SJSA1 (cell line): ENCODE data around the gene MLST8. TPM values are rescaled to one million over a fixed set of nuclear protein-coding genes. Genes with fewer than 3 reads are reported as not detected.
A peak's percentile ranks its signal among the peaks of the same experiment; 100 is the strongest.

Experiments
- DNase-seq, 2 experiments: peaks; one replicate each; pipeline ENCODE4 v3.0.0-alpha.2; 2015 to 2020; ENCODE audit warnings: low spot score in 2 of 2, low read depth in 1 of 2
- H3K27ac ChIP-seq: fragments of 250-450 bp; sonication (Bioruptor Pico); 2 replicates; pipeline ENCODE4 v1.5.1; 2020; ENCODE audit warnings: mild to moderate bottlenecking, moderate library complexity
- H3K27me3 ChIP-seq: fragments of 250-450 bp; sonication (Bioruptor Pico); replicated peaks from 2 replicates; pipeline ENCODE4 v1.5.1; 2020; ENCODE audit warnings: mild to moderate bottlenecking, moderate library complexity
- H3K36me3 ChIP-seq: fragments of 250-450 bp; sonication (Bioruptor Pico); 2 replicates; pipeline ENCODE4 v1.5.1; 2020; ENCODE audit warnings: mild to moderate bottlenecking
- H3K4me1 ChIP-seq: fragments of 250-450 bp; sonication (Bioruptor Pico); replicated peaks from 2 replicates; pipeline ENCODE4 v1.6.1; 2021; ENCODE audit warnings: mild to moderate bottlenecking
- H3K4me3 ChIP-seq: fragments of 250-450 bp; sonication (Bioruptor Pico); 2 replicates; pipeline ENCODE4 v1.5.1; 2020; ENCODE audit warnings: mild to moderate bottlenecking
- H3K9me3 ChIP-seq: fragments of 250-450 bp; sonication (Bioruptor Pico); replicated peaks from 2 replicates; pipeline ENCODE4 v1.5.1; 2020; ENCODE audit warnings: mild to moderate bottlenecking
- total RNA-seq: library from RNA; depleted of rRNA; stranded (reverse); fragments of >200 nt; shearing (Covaris generic); gene quantifications from 2 replicates; pipeline ENCODE4 v1.2.3, GENCODE V29; 2014

The MLST8 gene
- total RNA-seq, 1 experiment from 2014 or later = 25.3 TPM

DNA sequence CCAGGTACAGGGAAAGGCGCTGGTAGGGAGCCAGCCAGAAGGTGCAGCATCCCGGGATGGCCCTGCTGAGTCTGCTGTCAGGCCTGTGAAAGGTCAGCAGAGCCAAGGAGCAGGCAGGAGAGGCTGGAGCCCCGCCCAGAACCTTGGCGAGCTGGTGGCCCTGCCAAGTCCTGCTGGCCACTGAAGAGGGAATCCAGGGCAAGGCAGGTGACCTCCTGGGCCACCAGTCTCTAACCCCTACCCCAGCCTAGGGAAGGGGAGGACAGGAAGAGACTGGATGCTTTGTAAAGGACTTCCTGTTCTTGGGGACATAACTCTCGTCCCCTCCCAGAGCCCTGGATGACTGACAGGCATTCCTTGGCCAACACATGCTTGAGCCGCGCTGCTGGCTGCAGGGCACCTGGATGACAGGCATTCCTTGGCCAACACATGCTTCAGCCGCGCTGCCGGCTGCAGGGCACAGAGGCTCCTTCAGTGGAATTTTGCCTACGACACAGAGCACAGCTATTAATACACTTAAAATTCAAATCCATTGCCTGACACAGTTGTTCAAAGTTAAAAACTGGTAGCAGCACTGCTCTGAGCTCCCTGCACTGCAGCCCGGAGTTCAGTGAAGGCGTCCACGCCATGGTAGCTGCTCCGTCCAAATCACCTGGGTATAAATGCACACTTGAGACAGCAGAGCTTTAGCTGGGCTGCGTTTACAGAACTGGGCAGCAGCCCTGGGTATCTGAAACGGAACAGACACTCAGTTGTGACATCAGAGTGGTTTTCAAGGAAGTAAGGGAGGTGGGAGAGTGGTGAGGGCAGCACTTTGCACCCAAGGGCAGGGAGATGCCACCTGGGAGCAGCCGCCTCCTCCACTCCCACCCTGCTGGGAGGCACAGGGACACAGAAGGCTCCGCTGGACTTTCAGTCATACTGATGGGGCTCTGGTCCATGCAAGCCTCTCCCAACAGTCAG, 7.4 kb downstream of the MLST8 start:
- H3K27ac ChIP-seq = no peak overlapping the region
- H3K9me3 ChIP-seq = peaks cover 3% of the 10 kb centered on the region
- peak overlapping the region; percentile 99 for H3K4me3 ChIP-seq
- no peak for DNase-seq
- peaks cover 17% of the 10 kb centered on the region for H3K4me1 ChIP-seq
- H3K27me3 ChIP-seq = no peaks in the 10 kb centered on the region
- H3K36me3 ChIP-seq = peaks cover 56% of the 10 kb centered on the region

DNA sequence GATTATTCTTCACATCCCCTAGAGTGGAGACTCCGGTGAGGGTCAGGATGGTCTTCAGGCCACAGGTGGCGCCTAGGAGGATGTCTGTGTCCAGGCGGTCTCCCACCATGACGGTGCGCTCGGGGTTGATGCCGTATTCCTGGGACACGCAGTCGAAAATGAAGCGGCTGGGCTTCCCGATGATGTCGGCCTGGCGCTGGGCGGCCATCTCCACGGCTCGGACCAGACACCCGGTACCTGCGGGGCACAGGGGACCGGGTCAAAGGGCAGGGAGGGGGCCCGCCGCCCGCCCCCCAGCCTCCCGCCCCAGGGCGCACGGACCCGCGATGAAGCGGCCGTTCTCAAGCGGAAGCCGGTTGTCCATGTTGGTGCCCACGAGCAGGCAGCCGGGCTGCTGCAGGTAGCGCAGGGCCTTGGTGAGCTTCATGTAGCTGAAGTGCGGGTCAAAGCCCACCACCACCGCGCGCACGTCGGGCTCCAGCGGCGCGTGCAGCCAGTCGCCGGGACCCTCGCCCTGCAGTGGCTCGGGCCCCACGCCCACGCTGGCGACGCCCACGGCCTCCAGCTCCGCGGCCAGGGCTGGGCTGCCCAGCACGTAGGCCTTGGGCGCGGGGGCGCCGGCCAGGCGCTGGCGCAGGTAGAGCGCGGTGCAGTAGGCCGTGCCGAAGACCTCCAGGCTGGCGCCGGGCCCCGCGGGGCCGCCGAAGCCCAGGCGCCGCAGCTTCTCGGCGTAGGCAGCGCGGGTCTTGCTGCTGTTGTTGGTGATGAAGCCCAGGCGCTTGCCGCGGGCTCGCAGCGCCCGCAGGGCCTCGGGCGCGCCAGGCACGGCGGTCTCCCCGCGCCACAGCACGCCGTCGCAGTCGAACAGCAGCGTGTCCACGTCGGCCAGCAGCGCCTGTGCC, 8.8 kb downstream of the MLST8 start:
- H3K27ac ChIP-seq = peak overlapping the region; percentile 56
- H3K4me3 ChIP-seq = peak overlapping the region; percentile 99
- peaks cover 17% of the 10 kb centered on the region for H3K4me1 ChIP-seq
- peaks cover 42% of the 10 kb centered on the region for H3K36me3 ChIP-seq
- no peak for DNase-seq
- peaks cover 3% of the 10 kb centered on the region for H3K9me3 ChIP-seq
- no peaks in the 10 kb centered on the region for H3K27me3 ChIP-seq

DNA sequence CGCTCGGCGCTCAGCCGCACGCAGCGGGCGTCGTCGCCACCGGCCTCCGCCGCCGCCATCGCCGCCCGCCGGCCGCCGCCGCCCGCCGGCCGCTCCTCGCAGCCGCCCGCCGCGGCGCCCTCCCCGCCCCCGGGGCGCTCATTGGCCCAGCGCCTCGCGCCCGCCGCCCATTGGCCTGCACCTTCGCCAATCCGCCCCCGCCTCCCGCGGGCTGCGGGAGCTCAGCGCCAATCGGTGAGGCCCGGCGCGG, 9.4 kb downstream of the MLST8 start, which contains the start of gene PGP:
TSS of gene PGP (minus strand) at position 122 of the 250 bp plus-strand sequence. CDS start at position 59, 63 bp downstream.
- no peaks in the 10 kb centered on the region for H3K27me3 ChIP-seq

DNA sequence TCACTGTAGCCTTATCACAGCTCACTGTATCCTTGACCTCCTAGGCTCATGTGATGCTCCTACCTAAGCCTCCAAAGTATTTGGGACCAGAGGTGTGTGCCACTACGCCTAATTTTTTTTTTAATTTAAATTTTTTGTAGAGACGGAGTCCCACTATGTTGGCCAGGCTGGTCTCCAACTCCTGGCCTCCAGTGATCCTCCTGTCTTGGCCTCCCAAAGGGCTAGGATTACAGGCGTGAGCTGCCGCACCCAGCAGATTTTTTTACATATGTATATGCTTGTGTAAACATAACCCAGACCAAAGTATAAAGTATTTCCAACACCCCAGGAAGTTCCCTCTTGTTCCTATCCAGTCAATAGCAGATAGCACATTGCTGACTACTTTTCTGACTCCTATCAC, 11.1 kb downstream of the MLST8 start:
- H3K4me1 ChIP-seq = peaks cover 17% of the 10 kb centered on the region
- peaks cover 25% of the 10 kb centered on the region for H3K36me3 ChIP-seq
- peaks cover 3% of the 10 kb centered on the region for H3K9me3 ChIP-seq
- DNase-seq = no peak
- H3K27ac ChIP-seq = no peak overlapping the region
- H3K4me3 ChIP-seq = no peak overlapping the region
- no peaks in the 10 kb centered on the region for H3K27me3 ChIP-seq

More for the DNA sequence above, 9.4 kb downstream of the MLST8 start, which contains the start of gene PGP:
- peak within 1 kb of the TSS; percentile 99 for H3K4me3 ChIP-seq
- peaks cover 36% of the 10 kb centered on the region for H3K36me3 ChIP-seq
- peak in 1 of 2 experiments; percentile 99 for DNase-seq
- peak within 1 kb of the TSS; percentile 60 for H3K27ac ChIP-seq
- peaks cover 17% of the 10 kb centered on the region for H3K4me1 ChIP-seq
- peaks cover 3% of the 10 kb centered on the region for H3K9me3 ChIP-seq

DNA sequence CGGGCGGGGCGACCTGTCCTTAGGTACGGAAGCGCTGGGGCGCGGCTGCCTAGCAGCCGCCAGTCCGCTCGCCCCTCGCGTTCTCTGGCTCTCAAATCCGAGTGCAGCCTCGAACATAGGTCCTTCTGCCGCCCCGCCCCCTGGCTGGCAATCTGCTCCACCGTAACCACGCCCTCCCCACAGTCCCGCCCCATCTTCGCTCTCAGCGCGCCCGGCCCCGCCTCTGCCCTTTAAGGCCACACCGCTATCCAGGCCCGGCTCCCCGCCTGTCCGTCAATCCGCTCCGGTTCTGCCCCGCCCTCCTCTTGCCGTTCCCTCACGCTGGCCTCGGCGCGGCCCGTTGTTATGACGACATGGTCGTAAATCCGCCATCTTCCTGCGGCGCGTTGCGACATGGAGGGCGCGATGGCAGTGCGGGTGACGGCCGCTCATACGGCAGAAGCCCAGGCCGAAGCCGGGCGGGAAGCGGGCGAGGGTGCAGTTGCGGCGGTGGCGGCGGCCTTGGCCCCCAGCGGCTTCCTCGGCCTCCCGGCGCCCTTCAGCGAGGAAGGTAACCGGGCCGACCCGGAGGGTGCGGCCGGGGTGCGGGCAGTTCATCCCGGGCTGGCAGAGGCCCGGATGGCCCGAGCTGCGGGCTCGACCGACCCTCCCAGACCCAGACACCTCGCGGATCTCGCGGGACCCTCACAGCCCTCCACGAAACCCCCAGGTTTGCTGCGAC, 18.1 kb downstream of the MLST8 start, which contains the start of gene E4F1:
TSS of gene E4F1 (plus strand) at position 371 of the 721 bp plus-strand sequence. CDS start at position 394, 23 bp downstream.
- Histone ChIP-seq H3K9me3 (no peaks in the 10 kb centered on the region), H3K27ac (peak within 1 kb of the TSS; percentile 25), H3K36me3 (peaks cover 22% of the 10 kb centered on the region), H3K4me1 (peaks cover 20% of the 10 kb centered on the region), H3K4me3 (peak within 1 kb of the TSS; percentile 83), H3K27me3 (no peaks in the 10 kb centered on the region)
- peak; percentile 97 to 100 for DNase-seq

DNA sequence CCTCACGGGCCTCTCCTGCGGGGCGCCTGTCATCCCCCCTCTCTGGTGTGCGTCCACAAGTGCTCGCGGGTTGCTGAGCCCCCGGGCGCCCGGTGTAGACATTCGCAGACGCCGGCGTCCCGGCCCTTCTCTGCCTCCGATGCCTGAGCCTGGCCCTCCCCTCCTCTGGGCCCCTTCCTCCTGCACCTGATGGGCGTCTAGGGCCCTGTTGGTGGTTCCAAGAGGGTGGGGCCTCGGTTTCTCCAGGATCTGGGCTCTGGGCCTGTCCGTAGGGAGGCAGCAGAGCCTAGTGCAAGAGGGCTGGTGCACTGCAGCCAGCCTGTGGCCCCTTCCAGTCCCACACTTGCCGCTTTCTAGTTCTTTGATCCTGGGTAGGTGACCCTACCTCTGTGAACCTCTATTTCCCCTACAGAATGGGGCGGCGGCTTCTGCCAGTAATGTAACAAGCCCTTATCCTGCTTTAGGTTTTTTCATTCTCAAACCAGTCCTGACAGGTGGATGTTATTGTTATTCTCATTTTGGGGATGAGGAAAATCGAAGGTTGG, 18.8 kb downstream of the MLST8 start:
- peak overlapping the region; percentile 25 for H3K27ac ChIP-seq
- H3K4me1 ChIP-seq = peaks cover 20% of the 10 kb centered on the region
- DNase-seq = no peak
- H3K27me3 ChIP-seq = no peaks in the 10 kb centered on the region
- H3K36me3 ChIP-seq = peaks cover 29% of the 10 kb centered on the region
- H3K4me3 ChIP-seq = peak overlapping the region; percentile 83
- no peaks in the 10 kb centered on the region for H3K9me3 ChIP-seq

DNA sequence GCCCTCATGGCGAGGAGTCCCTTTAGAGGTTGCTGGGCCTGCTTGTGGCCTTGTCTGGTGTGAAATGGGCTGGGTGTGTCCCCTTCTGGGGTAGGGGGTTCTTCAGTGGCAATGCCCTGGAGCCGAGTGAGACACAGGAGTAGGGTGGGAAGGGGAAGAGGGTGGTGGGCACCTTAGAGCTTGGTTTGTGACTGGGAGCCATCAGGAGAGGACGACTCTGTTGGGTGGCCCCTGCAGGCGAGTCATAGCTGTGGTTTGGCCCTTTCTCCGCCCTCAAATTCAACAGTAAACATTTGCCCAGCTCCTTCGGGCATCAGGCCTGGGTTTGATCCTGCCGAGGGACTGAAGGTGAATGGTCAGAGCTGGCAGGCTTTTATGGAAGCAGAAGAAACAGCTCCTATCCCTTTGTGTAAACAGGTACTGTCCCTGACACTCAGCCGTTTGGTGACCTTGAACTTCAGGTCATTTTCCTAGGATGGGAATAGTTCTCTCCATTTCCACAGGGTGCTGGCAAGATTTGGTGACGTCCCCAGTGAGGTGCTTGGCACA, 21.1 kb downstream of the MLST8 start:
- Histone ChIP-seq H3K4me1 (peaks cover 20% of the 10 kb centered on the region), H3K9me3 (no peaks in the 10 kb centered on the region), H3K27ac (no peak overlapping the region), H3K27me3 (no peaks in the 10 kb centered on the region), H3K36me3 (peaks cover 49% of the 10 kb centered on the region), H3K4me3 (no peak overlapping the region)
- DNase-seq = peak in 1 of 2 experiments; percentile 45

DNA sequence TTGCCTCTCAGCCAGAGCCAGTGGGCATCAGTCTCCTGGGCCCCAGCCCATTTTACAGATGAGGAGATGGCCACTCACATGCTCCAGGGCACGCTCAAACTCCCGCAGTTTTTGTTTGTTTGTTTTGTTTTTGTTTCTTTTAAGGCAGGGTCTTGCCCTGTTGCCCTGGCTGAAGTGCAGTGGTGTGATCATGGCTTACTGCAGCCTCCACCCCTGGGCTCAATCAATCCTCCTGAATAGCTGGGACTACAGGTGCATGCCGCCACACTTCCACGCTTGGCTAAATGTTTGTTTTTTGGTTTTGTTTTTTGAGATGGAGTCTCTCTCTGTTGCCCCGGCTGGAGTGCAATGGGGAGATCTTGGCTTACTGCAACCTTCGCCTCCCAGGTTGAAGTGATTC, 21.7 kb downstream of the MLST8 start:
- Histone ChIP-seq H3K27ac (no peak overlapping the region), H3K9me3 (no peaks in the 10 kb centered on the region), H3K36me3 (peaks cover 55% of the 10 kb centered on the region), H3K27me3 (no peaks in the 10 kb centered on the region), H3K4me3 (no peak overlapping the region), H3K4me1 (peaks cover 20% of the 10 kb centered on the region)
- no peak for DNase-seq

DNA sequence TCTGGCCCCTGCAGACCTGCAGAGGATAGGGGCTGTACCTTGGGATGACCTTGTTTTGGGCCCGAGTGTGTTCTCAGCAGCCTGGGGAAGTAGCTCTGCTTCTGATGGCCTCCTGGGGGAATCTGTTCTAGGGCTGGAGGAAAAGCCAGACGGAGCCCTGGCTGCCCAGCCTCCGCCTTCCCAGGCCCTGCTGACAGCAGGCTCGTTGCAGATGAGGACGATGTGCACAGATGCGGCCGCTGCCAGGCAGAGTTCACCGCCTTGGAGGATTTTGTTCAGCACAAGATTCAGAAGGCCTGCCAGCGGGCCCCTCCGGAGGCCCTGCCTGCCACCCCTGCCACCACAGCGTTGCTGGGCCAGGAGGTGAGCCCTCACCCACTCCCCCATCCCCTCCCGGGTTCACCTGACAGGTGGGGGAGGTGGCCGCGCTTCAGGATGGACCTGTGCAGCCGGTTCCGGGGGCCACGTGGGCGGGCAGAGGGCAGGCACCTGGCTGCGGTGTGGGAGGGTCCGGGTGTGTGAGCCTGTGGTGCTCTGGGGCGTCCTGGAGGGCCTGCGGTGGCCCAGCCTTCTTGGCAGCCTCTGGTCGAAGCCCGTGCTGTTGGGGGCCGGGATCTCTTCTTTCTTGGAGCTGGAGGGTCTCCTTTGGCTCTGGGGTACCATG, 23.0 kb downstream of the MLST8 start:
- no peaks in the 10 kb centered on the region for H3K27me3 ChIP-seq
- no peak overlapping the region for H3K27ac ChIP-seq
- H3K36me3 ChIP-seq = peaks cover 68% of the 10 kb centered on the region
- H3K4me1 ChIP-seq = peaks cover 20% of the 10 kb centered on the region
- H3K9me3 ChIP-seq = no peaks in the 10 kb centered on the region
- no peak for DNase-seq
- H3K4me3 ChIP-seq = no peak overlapping the region

DNA sequence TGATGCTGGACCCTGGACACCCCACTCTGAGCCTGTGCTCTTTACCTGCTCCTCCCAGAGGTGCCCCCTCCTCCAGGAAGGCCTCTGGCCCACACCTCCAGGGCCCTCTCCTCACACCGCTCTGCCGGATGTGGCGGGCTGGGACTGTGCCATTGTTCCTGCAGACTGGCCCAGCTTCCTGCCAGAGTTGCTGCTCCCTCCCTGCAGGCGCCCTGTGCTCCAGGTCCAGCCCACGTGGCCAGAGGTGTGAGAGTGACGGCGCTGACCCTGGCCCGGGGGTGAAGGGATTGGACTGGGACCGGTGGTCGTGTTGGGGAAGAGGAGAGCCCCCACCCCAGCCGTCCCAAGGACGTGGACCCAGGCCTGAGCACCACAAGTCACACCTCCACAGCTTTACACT, 23.8 kb downstream of the MLST8 start:
- Histone ChIP-seq H3K27me3 (no peaks in the 10 kb centered on the region), H3K4me1 (peaks cover 19% of the 10 kb centered on the region), H3K36me3 (peaks cover 72% of the 10 kb centered on the region), H3K27ac (no peak overlapping the region), H3K9me3 (no peaks in the 10 kb centered on the region), H3K4me3 (no peak overlapping the region)
- DNase-seq = no peak

DNA sequence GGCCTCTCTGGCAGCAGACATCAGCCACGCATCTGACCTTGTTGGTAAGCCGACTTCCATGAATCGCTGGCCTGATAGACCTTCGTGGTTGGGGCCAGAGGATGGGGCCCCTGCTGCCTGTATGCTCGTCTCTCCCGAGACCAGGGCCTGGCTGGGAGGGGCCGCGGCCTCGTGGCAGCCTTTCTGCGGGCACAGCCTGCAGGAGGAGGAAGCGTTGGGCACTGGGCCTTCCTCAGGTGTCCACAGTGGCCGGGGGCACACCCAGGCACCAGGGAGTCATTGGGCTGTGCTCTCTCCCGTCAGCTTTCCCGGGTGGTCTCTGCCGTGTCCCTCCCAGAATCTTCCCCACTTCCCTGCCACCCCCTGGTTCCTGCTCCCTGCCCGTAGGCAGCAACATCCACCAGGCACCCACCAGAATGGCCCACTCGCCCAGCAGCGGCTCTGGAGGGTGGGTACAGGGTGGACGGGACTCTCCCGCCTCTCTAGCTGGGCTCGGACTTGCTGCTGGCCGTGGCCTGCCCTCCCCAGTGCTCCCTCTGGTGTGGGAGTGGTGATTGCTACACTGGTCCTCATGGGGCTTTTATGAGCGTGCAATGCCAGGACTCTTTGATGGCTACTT, 24.5 kb downstream of the MLST8 start:
- DNase-seq = no peak
- peaks cover 13% of the 10 kb centered on the region for H3K4me1 ChIP-seq
- H3K27ac ChIP-seq = no peak overlapping the region
- H3K9me3 ChIP-seq = no peaks in the 10 kb centered on the region
- no peaks in the 10 kb centered on the region for H3K27me3 ChIP-seq
- peaks cover 77% of the 10 kb centered on the region for H3K36me3 ChIP-seq
- H3K4me3 ChIP-seq = no peak overlapping the region

DNA sequence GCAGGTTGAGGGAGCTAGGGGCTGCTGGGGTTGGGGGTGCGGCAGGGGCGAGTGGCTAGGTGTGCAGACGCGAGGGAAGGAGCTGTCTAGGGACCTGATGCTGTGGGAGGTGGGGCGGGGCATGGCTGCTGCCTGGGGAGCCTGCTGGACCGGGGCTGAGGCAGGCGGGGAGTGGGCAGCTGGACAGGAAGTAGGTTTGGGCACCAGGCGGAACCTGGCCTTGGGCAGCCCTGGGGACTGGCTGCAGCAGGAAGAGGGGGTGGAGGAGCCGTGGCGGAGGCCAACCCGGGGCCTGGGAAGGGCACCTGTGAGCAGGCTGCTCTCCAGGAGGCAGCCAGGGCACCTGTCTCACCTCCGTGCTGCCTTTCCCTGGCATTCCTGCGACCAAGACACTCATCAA, 25.1 kb downstream of the MLST8 start:
- Histone ChIP-seq H3K4me1 (peaks cover 8% of the 10 kb centered on the region), H3K36me3 (peaks cover 83% of the 10 kb centered on the region), H3K27me3 (no peaks in the 10 kb centered on the region), H3K9me3 (no peaks in the 10 kb centered on the region), H3K27ac (no peak overlapping the region), H3K4me3 (no peak overlapping the region)
- DNase-seq = no peak
